Gastroesophageal sphincter (tissue), 4 donors: ENCODE measurements around the gene VAMP7. TPM values are rescaled to one million over a fixed set of nuclear protein-coding genes. Genes with fewer than 3 reads are reported as not detected.

Source experiments
- ATAC-seq: fragments of 150-250 bp; one replicate; pipeline ENCODE4 v1.9.1; 2016; ENCODE audit warnings: mild to moderate bottlenecking, moderate library complexity
- H3K27ac ChIP-seq, 4 donors: fragments of 200-600 bp; sonication (generic) in 3 of 4; 1 replicate in 3 of 4; 2 replicates in 1 of 4; pipeline ENCODE4 v1.5.1; 2016 to 2019
- H3K27me3 ChIP-seq: fragments of 200-600 bp; sonication (generic); one replicate; pipeline ENCODE4 v1.5.1; 2019
- H3K36me3 ChIP-seq, 2 donors: fragments of 200-600 bp; sonication (generic); one replicate each; pipeline ENCODE4 v1.5.1; 2019; ENCODE audit warnings: control low read depth in 1 of 2
- H3K4me1 ChIP-seq, 3 donors: fragments of 200-600 bp; sonication (generic); 1 replicate in 2 of 3; 2 replicates in 1 of 3; pipeline ENCODE4 v1.5.1; 2016 to 2019; ENCODE audit warnings: control low read depth in 2 of 3
- H3K4me3 ChIP-seq, 2 donors: fragments of 200-600 bp; sonication (generic); one replicate each; pipeline ENCODE4 v1.5.1; 2019; ENCODE audit warnings: mild to moderate bottlenecking in 1 of 2, moderate library complexity in 1 of 2
- H3K9me3 ChIP-seq, 3 donors: fragments of 200-600 bp; sonication (generic); one replicate each; pipeline ENCODE4 v1.5.1; 2017 to 2019; ENCODE audit warnings: control low read depth in 2 of 3
- EP300 ChIP-seq: sonication (generic); formaldehyde crosslinking; IDR thresholded peaks from one replicate; pipeline ENCODE4 v1.6.1; 2017; ENCODE audit warnings: antibody characterized with exemption, mild to moderate bottlenecking
- POLR2A ChIP-seq, 2 donors: fragments of 450-650 bp; IDR thresholded peaks; one replicate each; pipeline ENCODE4 v1.6.1; 2017; ENCODE audit warnings: antibody characterized with exemption in 2 of 2, mild to moderate bottlenecking in 2 of 2, moderate library complexity in 1 of 2
- POLR2AphosphoS5 ChIP-seq: sonication (generic); formaldehyde crosslinking; IDR thresholded peaks from one replicate; pipeline ENCODE4 v1.6.1; 2017; ENCODE audit warnings: antibody characterized with exemption
- WGBS, 2 donors: methylation state at CpG; one replicate each; pipeline ENCODE4 v1.1.5; 2018; ENCODE audit warnings: low coverage in 1 of 2; 5-methylcytosine and 5-hydroxymethylcytosine counted together
- total RNA-seq, 4 donors: library from RNA; depleted of rRNA; stranded (reverse); fragments of >200 nt; gene quantifications; one replicate each; pipeline ENCODE4 v1.1.0, GENCODE V29; 2016
- TF ChIP-seq, protein P1 (sequence below), 4 experiments: fragments of 200-600 bp in 2 of 4; fragments of 450-650 bp in 2 of 4; sonication (generic) in 1 of 4; IDR thresholded peaks; one replicate each; pipeline ENCODE4 v1.5.1; 2017 to 2019; ENCODE audit warnings: antibody characterized with exemption in 4 of 4, mild to moderate bottlenecking in 2 of 4, moderate library complexity in 2 of 4

VAMP7 gene
- total RNA-seq, 4 donors from 2014 or later = 25.2 to 45.7 (median 30.4) TPM

DNA sequence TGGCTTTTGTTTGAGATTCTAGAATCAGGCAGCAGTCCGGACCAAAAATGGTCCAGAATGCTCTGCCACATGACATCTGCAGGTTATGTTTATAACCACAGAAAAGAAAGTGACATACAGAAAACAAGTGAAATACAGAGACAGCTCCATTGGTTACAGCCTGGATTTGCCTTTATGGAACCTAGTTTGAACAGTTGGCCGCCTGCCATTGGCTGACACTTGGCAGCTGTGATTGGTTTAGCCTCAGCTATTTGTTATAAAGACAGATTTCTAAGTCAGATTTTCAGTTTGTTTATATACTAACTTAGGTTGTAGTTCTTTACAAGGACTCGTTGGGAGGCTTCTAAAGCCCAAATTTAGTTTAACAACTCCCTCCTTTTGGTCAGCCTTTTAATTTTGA lies 75.5 kb downstream of the VAMP7 start:
- no peak overlapping the region for H3K27ac ChIP-seq
- no peaks in the 10 kb centered on the region for H3K9me3 ChIP-seq
- H3K4me3 ChIP-seq = no peak overlapping the region
- no peaks in the 10 kb centered on the region for H3K27me3 ChIP-seq
- TF ChIP-seq POLR2A (IDR thresholded peaks at IDR 0.05) (no peak), POLR2AphosphoS5 (no peak), EP300 (no peak)
- TF ChIP-seq, protein P1, sequence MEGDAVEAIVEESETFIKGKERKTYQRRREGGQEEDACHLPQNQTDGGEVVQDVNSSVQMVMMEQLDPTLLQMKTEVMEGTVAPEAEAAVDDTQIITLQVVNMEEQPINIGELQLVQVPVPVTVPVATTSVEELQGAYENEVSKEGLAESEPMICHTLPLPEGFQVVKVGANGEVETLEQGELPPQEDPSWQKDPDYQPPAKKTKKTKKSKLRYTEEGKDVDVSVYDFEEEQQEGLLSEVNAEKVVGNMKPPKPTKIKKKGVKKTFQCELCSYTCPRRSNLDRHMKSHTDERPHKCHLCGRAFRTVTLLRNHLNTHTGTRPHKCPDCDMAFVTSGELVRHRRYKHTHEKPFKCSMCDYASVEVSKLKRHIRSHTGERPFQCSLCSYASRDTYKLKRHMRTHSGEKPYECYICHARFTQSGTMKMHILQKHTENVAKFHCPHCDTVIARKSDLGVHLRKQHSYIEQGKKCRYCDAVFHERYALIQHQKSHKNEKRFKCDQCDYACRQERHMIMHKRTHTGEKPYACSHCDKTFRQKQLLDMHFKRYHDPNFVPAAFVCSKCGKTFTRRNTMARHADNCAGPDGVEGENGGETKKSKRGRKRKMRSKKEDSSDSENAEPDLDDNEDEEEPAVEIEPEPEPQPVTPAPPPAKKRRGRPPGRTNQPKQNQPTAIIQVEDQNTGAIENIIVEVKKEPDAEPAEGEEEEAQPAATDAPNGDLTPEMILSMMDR (IDR thresholded peaks at IDR 0.05) = no peak
- H3K4me1 ChIP-seq = no peaks in the 10 kb centered on the region
- no peak for ATAC-seq
- H3K36me3 ChIP-seq = no peaks in the 10 kb centered on the region
- 11 to 24% methylated on average over 3 of the region's 3 CpGs for WGBS, 2 donors

DNA sequence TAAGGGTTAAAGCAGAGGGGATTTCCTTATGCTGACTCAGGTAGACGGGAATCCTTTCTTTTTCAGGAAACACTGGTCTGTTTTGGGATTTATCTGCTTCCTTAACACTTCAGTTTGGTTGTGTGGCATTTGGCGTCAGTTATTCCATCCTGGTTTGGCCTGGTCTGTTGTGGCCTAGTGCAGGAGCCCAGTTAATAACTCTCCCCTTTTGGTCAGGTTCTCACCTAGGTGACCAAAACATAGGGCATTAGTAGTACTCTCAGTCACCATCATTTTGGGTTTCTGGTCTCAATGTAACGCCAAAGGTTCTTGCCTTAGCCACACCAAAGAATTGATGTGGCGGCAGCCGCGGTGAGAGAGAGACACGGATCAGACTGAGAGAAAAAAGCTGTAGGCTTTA lies 76.7 kb downstream of the VAMP7 start:
- Histone ChIP-seq H3K4me3 (no peak overlapping the region), H3K27me3 (no peaks in the 10 kb centered on the region), H3K36me3 (no peaks in the 10 kb centered on the region), H3K9me3 (no peaks in the 10 kb centered on the region), H3K4me1 (no peaks in the 10 kb centered on the region), H3K27ac (no peak overlapping the region)
- 75 to 83% methylated on average over 1 of the region's 7 CpGs for WGBS, 2 donors
- TF ChIP-seq, protein P1 (IDR thresholded peaks at IDR 0.05) = no peak
- TF ChIP-seq EP300 (no peak), POLR2AphosphoS5 (no peak), POLR2A (IDR thresholded peaks at IDR 0.05) (no peak)
- no peak for ATAC-seq

DNA sequence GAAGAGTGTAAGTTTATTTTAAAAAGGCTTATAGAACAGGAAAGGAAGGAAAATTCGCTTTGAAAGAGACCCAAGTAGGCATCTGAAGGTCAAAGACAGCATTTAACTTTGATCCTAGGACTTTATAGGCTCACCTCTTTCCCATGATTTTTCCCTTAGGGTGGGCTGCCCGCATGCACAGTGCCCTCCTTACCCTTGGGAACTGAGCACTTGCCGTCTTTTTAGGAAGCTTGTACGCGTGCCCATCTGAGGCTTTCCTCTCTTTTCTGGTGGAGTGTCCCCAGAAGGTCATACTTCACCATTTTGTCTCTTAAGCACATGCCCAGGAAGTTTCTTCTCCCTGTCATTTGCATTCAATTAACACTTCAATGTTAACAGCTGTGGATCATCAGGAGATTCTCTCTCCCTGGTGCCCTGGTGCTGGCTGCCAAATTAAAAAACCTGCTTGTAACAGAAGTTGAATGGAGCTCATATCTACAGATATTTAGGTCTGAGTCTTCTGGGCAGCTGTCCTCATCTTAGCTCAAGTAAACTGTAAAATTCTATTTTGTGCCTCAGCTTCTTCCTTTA lies 78.0 kb downstream of the VAMP7 start:
- Histone ChIP-seq H3K36me3 (no peaks in the 10 kb centered on the region), H3K27me3 (no peaks in the 10 kb centered on the region), H3K9me3 (peaks cover 0 to 6% (median 0%) of the 10 kb centered on the region in 3 donors), H3K4me3 (no peak overlapping the region), H3K4me1 (no peaks in the 10 kb centered on the region), H3K27ac (no peak overlapping the region)
- ATAC-seq = no peak
- TF ChIP-seq EP300 = no peak
- 25 to 61% methylated on average over 1 to 5 of the region's 5 CpGs for WGBS, 2 donors

DNA sequence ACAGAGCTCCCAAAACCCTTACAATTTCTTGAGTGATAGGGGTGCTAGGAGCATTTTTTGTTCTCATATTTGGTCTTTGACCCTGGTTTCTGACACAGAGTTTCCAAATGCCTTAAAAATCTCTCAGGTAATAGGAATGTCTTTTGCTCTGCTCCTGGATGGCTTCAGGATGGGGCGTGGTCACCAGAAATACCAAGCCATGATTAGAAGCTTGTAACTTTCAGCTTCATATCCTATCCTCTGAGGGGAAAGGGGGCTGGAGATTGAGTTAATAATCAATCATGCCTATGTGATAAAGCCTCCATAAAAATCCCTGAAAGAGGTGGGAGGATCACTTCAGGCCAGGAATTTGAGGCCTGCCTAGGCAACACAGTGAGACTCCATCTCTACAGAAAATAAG lies 81.8 kb downstream of the VAMP7 start:
- no peak for TF ChIP-seq EP300
- TF ChIP-seq, protein P1 (IDR thresholded peaks at IDR 0.05) = no peak
- TF ChIP-seq POLR2A (IDR thresholded peaks at IDR 0.05) = no peak
- TF ChIP-seq POLR2AphosphoS5 = no peak
- Histone ChIP-seq H3K27me3 (no peaks in the 10 kb centered on the region), H3K27ac (no peak overlapping the region), H3K9me3 (peaks cover 0 to 8% (median 0%) of the 10 kb centered on the region in 3 donors), H3K36me3 (no peaks in the 10 kb centered on the region), H3K4me1 (no peaks in the 10 kb centered on the region), H3K4me3 (no peak overlapping the region)
- WGBS, 2 donors = 33% methylated on average over 1 of the region's 1 CpG; no CpG with 5 or more reads in 1 of the 2 donors
- ATAC-seq = no peak

DNA sequence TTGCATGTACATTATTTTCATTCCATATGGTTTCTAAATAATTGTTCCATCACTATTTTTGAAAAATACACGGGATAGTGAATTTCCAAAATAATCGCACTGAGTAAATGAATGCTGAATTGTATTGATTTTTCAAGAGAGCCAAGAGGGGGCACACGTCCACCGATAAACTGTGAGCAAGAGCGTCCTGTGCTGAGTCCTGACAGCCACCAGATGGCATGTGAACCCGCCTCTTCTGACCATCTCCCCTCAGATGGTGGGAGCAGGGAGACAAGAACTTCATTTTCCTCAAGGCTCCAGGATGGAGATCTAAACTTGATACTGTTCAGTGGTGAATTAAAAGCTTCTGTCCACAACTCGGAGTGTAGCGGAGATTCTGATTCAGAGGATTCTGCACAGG lies 85.7 kb downstream of the VAMP7 start:
- Histone ChIP-seq H3K4me3 (no peak overlapping the region), H3K9me3 (peaks cover 0 to 20% (median 0%) of the 10 kb centered on the region in 3 donors), H3K27me3 (peaks cover 6% of the 10 kb centered on the region), H3K27ac (no peak overlapping the region), H3K4me1 (no peaks in the 10 kb centered on the region), H3K36me3 (no peaks in the 10 kb centered on the region)
- WGBS, 2 donors = 41 to 42% methylated on average over 2 to 8 of the region's 8 CpGs
- ATAC-seq = no peak
- no peak for TF ChIP-seq EP300
- TF ChIP-seq, protein P1 (IDR thresholded peaks at IDR 0.05) = no peak
- TF ChIP-seq POLR2AphosphoS5 = no peak
- TF ChIP-seq POLR2A (IDR thresholded peaks at IDR 0.05) = no peak
